HEK293 (cell line): ENCODE measurements around the gene CDC34.

Source experiments
- CTCF ChIA-PET: fragments of 350-600 bp; formaldehyde crosslinking; extraction: SDS; loops from one replicate; lab custom pipeline; 2021; ENCODE audit warnings: antibody characterized with exemption; lab: Yijun Ruan, JAX
- POLR2A ChIA-PET: fragments of 300-600 bp; formaldehyde crosslinking; extraction: SDS; loops from one replicate; lab custom pipeline; 2020; ENCODE audit warnings: antibody characterized with exemption, inconsistent platforms; lab: Yijun Ruan, JAX
- H3K27ac ChIP-seq: fragments of 200-500 bp; sonication (Bioruptor generic); 2 replicates; pipeline ENCODE4 v1.5.1; 2014; ENCODE audit warnings: low read depth, low read length, control low read depth, inconsistent platforms; ENCODE audit errors: extremely low read depth
- H3K36me3 ChIP-seq, 2 experiments: fragments of 200-500 bp in 1 of 2; sonication (Bioruptor generic) in 1 of 2; 1 replicate in 1 of 2; 2 replicates in 1 of 2; pipeline ENCODE4 v1.5.1; 2014 to 2017; ENCODE audit warnings: inconsistent platforms in 2 of 2, low read length in 2 of 2; ENCODE audit not compliant: control insufficient read depth in 2 of 2, insufficient read depth in 1 of 2
- H3K4me1 ChIP-seq: fragments of 200-500 bp; sonication (Bioruptor generic); 2 replicates; pipeline ENCODE4 v1.5.1; 2014; ENCODE audit warnings: mild to moderate bottlenecking, low read length, inconsistent platforms; ENCODE audit not compliant: control insufficient read depth, insufficient read depth
- H3K4me3 ChIP-seq: 2 replicates; pipeline ENCODE4 v1.5.1; 2011; ENCODE audit warnings: low read depth, mild to moderate bottlenecking, control low read depth, low read length, moderate library complexity
- H3K9me3 ChIP-seq: fragments of 200-500 bp; sonication (Bioruptor generic); 2 replicates; pipeline ENCODE4 v1.5.1; 2014; ENCODE audit warnings: low read depth, low read length, inconsistent platforms; ENCODE audit not compliant: control insufficient read depth, insufficient read depth
- GFI1B ChIP-seq: fragments of 450-650 bp; formaldehyde crosslinking; IDR thresholded peaks from 2 replicates; pipeline ENCODE4 v1.5.1; 2016; ENCODE audit warnings: missing biosample characterization, missing genetic modification characterization
- GLI4 ChIP-seq: fragments of 450-650 bp; formaldehyde crosslinking; IDR thresholded peaks from 2 replicates; pipeline ENCODE4 v1.5.1; 2016; ENCODE audit warnings: missing biosample characterization, missing genetic modification characterization
- IKZF3 ChIP-seq: fragments of 450-650 bp; IDR thresholded peaks from 2 replicates; pipeline ENCODE4 v1.5.0; 2018; ENCODE audit warnings: missing biosample characterization, mild to moderate bottlenecking, missing genetic modification characterization, moderate library complexity
- YY2 ChIP-seq: fragments of 450-650 bp; formaldehyde crosslinking; IDR thresholded peaks from 2 replicates; pipeline ENCODE4 v1.5.1; 2016; ENCODE audit warnings: missing biosample characterization, missing genetic modification characterization
- ZBTB20 ChIP-seq: fragments of 450-650 bp; formaldehyde crosslinking; IDR thresholded peaks from 2 replicates; pipeline ENCODE4 v1.5.1; 2016; ENCODE audit warnings: missing biosample characterization, missing genetic modification characterization
- ZFP37 ChIP-seq: fragments of 450-650 bp; formaldehyde crosslinking; IDR thresholded peaks from 2 replicates; pipeline ENCODE4 v1.5.1; 2016; ENCODE audit warnings: missing biosample characterization, missing genetic modification characterization
- ZIC2 ChIP-seq: fragments of 450-650 bp; formaldehyde crosslinking; IDR thresholded peaks from 2 replicates; pipeline ENCODE4 v1.5.1; 2016; ENCODE audit warnings: missing biosample characterization, missing genetic modification characterization
- ZNF2 ChIP-seq: fragments of 450-650 bp; formaldehyde crosslinking; IDR thresholded peaks from 2 replicates; pipeline ENCODE4 v1.5.1; 2016; ENCODE audit warnings: missing biosample characterization, missing genetic modification characterization
- ZNF335 ChIP-seq: fragments of 450-650 bp; formaldehyde crosslinking; conservative IDR thresholded peaks from 2 replicates; pipeline ENCODE4 v1.5.1; 2016; ENCODE audit warnings: missing biosample characterization, missing genetic modification characterization
- ZNF341 ChIP-seq: fragments of 450-650 bp; formaldehyde crosslinking; IDR thresholded peaks from 2 replicates; pipeline ENCODE4; 2016; ENCODE audit warnings: low read depth, missing biosample characterization, missing genetic modification characterization
- ZNF366 ChIP-seq: fragments of 450-650 bp; formaldehyde crosslinking; conservative IDR thresholded peaks from 2 replicates; pipeline ENCODE4 v1.5.1; 2016; ENCODE audit warnings: missing biosample characterization, missing genetic modification characterization
- ZNF530 ChIP-seq: fragments of 450-650 bp; formaldehyde crosslinking; IDR thresholded peaks from 2 replicates; pipeline ENCODE4 v1.5.1; 2016; ENCODE audit warnings: low read depth, missing biosample characterization, missing genetic modification characterization
- ZXDB ChIP-seq: fragments of 450-650 bp; formaldehyde crosslinking; IDR thresholded peaks from 2 replicates; pipeline ENCODE4 v1.5.1; 2016; ENCODE audit warnings: missing biosample characterization, missing genetic modification characterization
- TF ChIP-seq, protein P1 (sequence below): fragments of 450-650 bp; formaldehyde crosslinking; IDR thresholded peaks from 2 replicates; pipeline ENCODE4 v1.5.1; 2016; ENCODE audit warnings: missing biosample characterization, missing genetic modification characterization
- TF ChIP-seq, protein P2 (sequence below): fragments of 450-650 bp; formaldehyde crosslinking; conservative IDR thresholded peaks from 2 replicates; pipeline ENCODE4 v1.5.1; 2016; ENCODE audit warnings: low read depth, missing biosample characterization, missing genetic modification characterization
- TF ChIP-seq, protein P3 (sequence below): fragments of 450-650 bp; formaldehyde crosslinking; optimal IDR thresholded peaks from 2 replicates; pipeline ENCODE3; 2016; ENCODE audit warnings: missing biosample characterization, mild to moderate bottlenecking, missing genetic modification characterization
- TF ChIP-seq, protein P4 (sequence below): fragments of 450-650 bp; formaldehyde crosslinking; IDR thresholded peaks from 2 replicates; pipeline ENCODE4 v1.5.1; 2017; ENCODE audit warnings: missing biosample characterization, missing genetic modification characterization
- TF ChIP-seq, protein P5 (sequence below): fragments of 450-650 bp; formaldehyde crosslinking; IDR thresholded peaks from 2 replicates; pipeline ENCODE4 v1.5.1; 2016; ENCODE audit warnings: missing biosample characterization, missing genetic modification characterization
- TF ChIP-seq, protein P6 (sequence below): fragments of 450-650 bp; IDR thresholded peaks from 2 replicates; pipeline ENCODE4 v1.5.1; 2018; ENCODE audit warnings: missing biosample characterization, mild to moderate bottlenecking, missing genetic modification characterization

The CDC34 gene

DNA sequence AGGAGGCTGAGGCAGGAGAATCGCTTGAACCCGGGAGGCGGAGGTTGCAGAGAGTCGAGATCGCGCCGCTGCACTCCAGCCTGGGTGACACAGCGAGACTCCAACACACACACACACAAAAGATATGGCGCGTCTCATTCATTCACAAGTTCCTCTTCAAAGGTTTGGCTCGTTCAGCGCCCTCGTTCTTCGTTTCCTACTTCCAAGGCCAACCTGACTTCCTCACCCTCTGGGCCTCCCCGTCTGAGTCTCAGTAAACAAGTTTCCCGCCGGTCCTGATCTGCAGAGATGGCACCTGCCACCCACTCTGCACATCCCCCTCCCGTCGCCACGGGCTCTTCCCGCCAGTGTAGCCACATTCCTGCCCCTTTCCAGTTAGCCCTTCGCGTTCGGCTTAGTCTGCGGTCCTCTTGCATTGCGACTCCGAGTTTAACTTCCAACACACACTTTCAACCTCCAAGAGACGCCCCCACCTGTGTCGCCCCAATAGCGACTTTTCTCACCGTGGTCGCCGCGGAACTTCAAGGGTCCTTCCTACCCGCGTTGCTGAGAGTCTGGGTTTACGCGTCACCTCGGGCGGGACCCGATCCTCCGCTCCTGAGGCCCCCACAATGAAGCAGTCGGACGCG is 39.5 kb downstream of the CDC34 start (continued):
- TF ChIP-seq ZNF366 (tag by site-specific recombination), result 0 out of 2 replicates have a peak, but pooled peaks have one; percentile 40
- TF ChIP-seq ZNF530, result no peak
- TF ChIP-seq, protein P1, sequence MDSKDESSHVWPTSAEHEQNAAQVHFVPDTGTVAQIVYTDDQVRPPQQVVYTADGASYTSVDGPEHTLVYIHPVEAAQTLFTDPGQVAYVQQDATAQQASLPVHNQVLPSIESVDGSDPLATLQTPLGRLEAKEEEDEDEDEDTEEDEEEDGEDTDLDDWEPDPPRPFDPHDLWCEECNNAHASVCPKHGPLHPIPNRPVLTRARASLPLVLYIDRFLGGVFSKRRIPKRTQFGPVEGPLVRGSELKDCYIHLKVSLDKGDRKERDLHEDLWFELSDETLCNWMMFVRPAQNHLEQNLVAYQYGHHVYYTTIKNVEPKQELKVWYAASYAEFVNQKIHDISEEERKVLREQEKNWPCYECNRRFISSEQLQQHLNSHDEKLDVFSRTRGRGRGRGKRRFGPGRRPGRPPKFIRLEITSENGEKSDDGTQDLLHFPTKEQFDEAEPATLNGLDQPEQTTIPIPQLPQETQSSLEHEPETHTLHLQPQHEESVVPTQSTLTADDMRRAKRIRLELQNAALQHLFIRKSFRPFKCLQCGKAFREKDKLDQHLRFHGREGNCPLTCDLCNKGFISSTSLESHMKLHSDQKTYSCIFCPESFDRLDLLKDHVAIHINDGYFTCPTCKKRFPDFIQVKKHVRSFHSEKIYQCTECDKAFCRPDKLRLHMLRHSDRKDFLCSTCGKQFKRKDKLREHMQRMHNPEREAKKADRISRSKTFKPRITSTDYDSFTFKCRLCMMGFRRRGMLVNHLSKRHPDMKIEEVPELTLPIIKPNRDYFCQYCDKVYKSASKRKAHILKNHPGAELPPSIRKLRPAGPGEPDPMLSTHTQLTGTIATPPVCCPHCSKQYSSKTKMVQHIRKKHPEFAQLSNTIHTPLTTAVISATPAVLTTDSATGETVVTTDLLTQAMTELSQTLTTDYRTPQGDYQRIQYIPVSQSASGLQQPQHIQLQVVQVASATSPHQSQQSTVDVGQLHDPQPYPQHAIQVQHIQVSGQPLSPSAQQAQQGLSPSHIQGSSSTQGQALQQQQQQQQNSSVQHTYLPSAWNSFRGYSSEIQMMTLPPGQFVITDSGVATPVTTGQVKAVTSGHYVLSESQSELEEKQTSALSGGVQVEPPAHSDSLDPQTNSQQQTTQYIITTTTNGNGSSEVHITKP (tag by site-specific recombination), result peak; percentile 73
- peak; percentile 63 for TF ChIP-seq ZXDB (tag by site-specific recombination)
- TF ChIP-seq, protein P2, sequence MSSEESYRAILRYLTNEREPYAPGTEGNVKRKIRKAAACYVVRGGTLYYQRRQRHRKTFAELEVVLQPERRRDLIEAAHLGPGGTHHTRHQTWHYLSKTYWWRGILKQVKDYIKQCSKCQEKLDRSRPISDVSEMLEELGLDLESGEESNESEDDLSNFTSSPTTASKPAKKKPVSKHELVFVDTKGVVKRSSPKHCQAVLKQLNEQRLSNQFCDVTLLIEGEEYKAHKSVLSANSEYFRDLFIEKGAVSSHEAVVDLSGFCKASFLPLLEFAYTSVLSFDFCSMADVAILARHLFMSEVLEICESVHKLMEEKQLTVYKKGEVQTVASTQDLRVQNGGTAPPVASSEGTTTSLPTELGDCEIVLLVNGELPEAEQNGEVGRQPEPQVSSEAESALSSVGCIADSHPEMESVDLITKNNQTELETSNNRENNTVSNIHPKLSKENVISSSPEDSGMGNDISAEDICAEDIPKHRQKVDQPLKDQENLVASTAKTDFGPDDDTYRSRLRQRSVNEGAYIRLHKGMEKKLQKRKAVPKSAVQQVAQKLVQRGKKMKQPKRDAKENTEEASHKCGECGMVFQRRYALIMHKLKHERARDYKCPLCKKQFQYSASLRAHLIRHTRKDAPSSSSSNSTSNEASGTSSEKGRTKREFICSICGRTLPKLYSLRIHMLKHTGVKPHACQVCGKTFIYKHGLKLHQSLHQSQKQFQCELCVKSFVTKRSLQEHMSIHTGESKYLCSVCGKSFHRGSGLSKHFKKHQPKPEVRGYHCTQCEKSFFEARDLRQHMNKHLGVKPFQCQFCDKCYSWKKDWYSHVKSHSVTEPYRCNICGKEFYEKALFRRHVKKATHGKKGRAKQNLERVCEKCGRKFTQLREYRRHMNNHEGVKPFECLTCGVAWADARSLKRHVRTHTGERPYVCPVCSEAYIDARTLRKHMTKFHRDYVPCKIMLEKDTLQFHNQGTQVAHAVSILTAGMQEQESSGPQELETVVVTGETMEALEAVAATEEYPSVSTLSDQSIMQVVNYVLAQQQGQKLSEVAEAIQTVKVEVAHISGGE (tag by site-specific recombination), result 0 out of 2 replicates have a peak, but pooled peaks have one; percentile 14
- TF ChIP-seq, protein P3, sequence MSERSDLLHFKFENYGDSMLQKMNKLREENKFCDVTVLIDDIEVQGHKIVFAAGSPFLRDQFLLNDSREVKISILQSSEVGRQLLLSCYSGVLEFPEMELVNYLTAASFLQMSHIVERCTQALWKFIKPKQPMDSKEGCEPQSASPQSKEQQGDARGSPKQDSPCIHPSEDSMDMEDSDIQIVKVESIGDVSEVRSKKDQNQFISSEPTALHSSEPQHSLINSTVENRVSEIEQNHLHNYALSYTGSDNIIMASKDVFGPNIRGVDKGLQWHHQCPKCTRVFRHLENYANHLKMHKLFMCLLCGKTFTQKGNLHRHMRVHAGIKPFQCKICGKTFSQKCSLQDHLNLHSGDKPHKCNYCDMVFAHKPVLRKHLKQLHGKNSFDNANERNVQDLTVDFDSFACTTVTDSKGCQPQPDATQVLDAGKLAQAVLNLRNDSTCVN, result peak; percentile 38
- 0 out of 2 replicates have a peak, but pooled peaks have one; percentile 27 for TF ChIP-seq ZNF2
- TF ChIP-seq ZIC2 (tag by site-specific recombination), result no peak
- TF ChIP-seq GLI4 (tag by site-specific recombination), result no peak
- no peak for TF ChIP-seq GFI1B (tag by site-specific recombination)
- TF ChIP-seq ZBTB20 (tag by site-specific recombination), result peak; percentile 52; the same call in 1 of the 2 replicates
- TF ChIP-seq, protein P4, sequence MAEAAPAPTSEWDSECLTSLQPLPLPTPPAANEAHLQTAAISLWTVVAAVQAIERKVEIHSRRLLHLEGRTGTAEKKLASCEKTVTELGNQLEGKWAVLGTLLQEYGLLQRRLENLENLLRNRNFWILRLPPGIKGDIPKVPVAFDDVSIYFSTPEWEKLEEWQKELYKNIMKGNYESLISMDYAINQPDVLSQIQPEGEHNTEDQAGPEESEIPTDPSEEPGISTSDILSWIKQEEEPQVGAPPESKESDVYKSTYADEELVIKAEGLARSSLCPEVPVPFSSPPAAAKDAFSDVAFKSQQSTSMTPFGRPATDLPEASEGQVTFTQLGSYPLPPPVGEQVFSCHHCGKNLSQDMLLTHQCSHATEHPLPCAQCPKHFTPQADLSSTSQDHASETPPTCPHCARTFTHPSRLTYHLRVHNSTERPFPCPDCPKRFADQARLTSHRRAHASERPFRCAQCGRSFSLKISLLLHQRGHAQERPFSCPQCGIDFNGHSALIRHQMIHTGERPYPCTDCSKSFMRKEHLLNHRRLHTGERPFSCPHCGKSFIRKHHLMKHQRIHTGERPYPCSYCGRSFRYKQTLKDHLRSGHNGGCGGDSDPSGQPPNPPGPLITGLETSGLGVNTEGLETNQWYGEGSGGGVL (tag by site-specific recombination), result peak; percentile 40
- peak; percentile 94 for TF ChIP-seq ZNF341
- TF ChIP-seq, protein P5, sequence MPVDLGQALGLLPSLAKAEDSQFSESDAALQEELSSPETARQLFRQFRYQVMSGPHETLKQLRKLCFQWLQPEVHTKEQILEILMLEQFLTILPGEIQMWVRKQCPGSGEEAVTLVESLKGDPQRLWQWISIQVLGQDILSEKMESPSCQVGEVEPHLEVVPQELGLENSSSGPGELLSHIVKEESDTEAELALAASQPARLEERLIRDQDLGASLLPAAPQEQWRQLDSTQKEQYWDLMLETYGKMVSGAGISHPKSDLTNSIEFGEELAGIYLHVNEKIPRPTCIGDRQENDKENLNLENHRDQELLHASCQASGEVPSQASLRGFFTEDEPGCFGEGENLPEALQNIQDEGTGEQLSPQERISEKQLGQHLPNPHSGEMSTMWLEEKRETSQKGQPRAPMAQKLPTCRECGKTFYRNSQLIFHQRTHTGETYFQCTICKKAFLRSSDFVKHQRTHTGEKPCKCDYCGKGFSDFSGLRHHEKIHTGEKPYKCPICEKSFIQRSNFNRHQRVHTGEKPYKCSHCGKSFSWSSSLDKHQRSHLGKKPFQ, result no peak

DNA sequence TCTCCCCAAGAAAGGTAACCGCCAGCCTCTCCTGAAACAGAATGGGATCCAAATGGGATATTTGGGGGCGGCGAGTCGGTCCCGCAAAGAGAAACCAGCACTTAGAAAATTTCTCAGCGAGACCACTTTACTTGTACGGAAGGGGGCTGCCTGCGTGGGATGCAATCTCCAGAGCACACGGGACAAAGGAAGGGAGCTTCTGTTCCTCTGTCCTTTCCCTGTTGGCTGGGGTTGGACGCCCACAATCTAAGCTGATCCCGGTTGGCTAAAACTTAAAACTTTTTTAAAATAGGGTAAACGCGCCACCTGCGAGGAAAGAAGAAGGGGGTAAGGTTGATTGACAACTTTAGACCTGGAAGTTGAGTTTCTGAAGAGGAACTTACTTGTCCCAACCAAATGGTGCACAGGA is 40.0 kb downstream of the CDC34 start:
- CTCF ChIA-PET, result no interaction called here
- Histone ChIP-seq H3K9me3 (no peaks in the 10 kb centered on the region), H3K36me3 (peaks cover 0 to 6% of the 10 kb centered on the region in 2 experiments; a peak in 2 of 3 replicates), H3K4me3 (peak overlapping the region; percentile 20), H3K4me1 (peaks cover 7% of the 10 kb centered on the region), H3K27ac (peak overlapping the region; percentile 51)
- POLR2A ChIA-PET, result interaction anchor here (0.8 to 2.2 kb wide), 4 partner anchors 11 to 40 kb away, joined by 3 to 17 read pairs (median 4); partner anchors contain the start of gene CDC34
- TF ChIP-seq YY2 (tag by site-specific recombination), result no peak
- TF ChIP-seq ZFP37 (tag by site-specific recombination), result no peak
- TF ChIP-seq, protein P6, sequence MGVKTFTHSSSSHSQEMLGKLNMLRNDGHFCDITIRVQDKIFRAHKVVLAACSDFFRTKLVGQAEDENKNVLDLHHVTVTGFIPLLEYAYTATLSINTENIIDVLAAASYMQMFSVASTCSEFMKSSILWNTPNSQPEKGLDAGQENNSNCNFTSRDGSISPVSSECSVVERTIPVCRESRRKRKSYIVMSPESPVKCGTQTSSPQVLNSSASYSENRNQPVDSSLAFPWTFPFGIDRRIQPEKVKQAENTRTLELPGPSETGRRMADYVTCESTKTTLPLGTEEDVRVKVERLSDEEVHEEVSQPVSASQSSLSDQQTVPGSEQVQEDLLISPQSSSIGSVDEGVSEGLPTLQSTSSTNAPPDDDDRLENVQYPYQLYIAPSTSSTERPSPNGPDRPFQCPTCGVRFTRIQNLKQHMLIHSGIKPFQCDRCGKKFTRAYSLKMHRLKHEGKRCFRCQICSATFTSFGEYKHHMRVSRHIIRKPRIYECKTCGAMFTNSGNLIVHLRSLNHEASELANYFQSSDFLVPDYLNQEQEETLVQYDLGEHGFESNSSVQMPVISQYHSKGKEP (tag by site-specific recombination), result no peak
- TF ChIP-seq IKZF3 (tag by site-specific recombination), result peak; percentile 9; the same call in 1 of the 2 replicates
- TF ChIP-seq ZNF335, result peak; percentile 50; the same call in 1 of the 2 replicates
